PC-3 (cell line): ENCODE results near the gene SNX27.
"Not testable (repeated sequence)": the region's sequence is repeated elsewhere in the genome, so short reads cannot be mapped to it uniquely, and the experiment has no call there.

ENCODE experiments used
- EZH2 ChIP-seq: fragments of 300-600 bp; sonication (generic); IDR thresholded peaks from one replicate; pipeline ENCODE4 v1.6.1; 2017; ENCODE audit warnings: antibody characterized with exemption, mild to moderate bottlenecking, low read length; ENCODE audit not compliant: unreplicated experiment
- TF ChIP-seq, protein P1 (sequence below): fragments of 300-600 bp; sonication (generic); conservative IDR thresholded peaks from 2 replicates; pipeline ENCODE4 v1.5.1; 2017; ENCODE audit warnings: antibody characterized with exemption, low read depth, mild to moderate bottlenecking, low read length

DNA sequence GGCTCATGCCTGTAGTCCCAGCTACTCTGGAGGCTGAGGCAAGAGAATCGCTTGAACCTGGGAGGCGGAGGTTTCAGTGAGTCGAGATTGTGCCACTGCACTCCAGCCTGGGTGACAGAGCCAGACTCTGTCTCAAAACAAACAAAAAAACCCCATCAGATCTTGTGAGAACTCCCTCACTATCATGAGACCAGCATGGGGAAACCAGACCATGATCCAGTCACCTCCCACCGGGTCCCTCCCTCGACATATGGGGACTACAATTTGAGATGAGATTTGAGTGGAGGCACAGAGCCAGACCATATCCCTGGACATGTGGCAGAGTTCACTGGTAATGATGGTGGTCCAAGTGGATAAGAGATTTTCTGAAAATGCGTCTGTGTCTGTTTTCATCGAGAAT is 71.1 kb downstream of the SNX27 start:
- TF ChIP-seq, protein P1, sequence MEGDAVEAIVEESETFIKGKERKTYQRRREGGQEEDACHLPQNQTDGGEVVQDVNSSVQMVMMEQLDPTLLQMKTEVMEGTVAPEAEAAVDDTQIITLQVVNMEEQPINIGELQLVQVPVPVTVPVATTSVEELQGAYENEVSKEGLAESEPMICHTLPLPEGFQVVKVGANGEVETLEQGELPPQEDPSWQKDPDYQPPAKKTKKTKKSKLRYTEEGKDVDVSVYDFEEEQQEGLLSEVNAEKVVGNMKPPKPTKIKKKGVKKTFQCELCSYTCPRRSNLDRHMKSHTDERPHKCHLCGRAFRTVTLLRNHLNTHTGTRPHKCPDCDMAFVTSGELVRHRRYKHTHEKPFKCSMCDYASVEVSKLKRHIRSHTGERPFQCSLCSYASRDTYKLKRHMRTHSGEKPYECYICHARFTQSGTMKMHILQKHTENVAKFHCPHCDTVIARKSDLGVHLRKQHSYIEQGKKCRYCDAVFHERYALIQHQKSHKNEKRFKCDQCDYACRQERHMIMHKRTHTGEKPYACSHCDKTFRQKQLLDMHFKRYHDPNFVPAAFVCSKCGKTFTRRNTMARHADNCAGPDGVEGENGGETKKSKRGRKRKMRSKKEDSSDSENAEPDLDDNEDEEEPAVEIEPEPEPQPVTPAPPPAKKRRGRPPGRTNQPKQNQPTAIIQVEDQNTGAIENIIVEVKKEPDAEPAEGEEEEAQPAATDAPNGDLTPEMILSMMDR = not testable (repeated sequence)
- not testable (repeated sequence) for TF ChIP-seq EZH2
